K562 (cell line): ENCODE measurements around the gene MAST3. TPM values are rescaled to one million over a fixed set of nuclear protein-coding genes. Genes with fewer than 3 reads are reported as not detected.
A peak's percentile ranks its signal among the peaks of the same experiment; 100 is the strongest.

Experiments used
- CBX2 ChIP-seq: fragments of 200-600 bp; sonication (generic); IDR thresholded peaks from one replicate; pipeline ENCODE4 v1.6.1; 2012; ENCODE audit warnings: mild to moderate bottlenecking, low read length, inconsistent platforms; ENCODE audit not compliant: insufficient read depth, poor library complexity, severe bottlenecking
- CCNT2 ChIP-seq: IDR thresholded peaks from 2 replicates; pipeline ENCODE4 v1.6.1; 2011; ENCODE audit warnings: borderline replicate concordance, low read depth, mild to moderate bottlenecking, moderate library complexity, mixed read lengths, low read length; ENCODE audit not compliant: insufficient read length; ENCODE audit errors: extremely low read depth
- CXXC5 ChIP-seq: fragments of 250-450 bp; sonication (Bioruptor Pico); IDR thresholded peaks from 2 replicates; pipeline ENCODE4 v1.8.0; 2022; ENCODE audit warnings: inconsistent platforms, mild to moderate bottlenecking, moderate library complexity
- ETV5 ChIP-seq: sonication (generic); formaldehyde crosslinking; IDR thresholded peaks from 2 replicates; pipeline ENCODE4 v1.4.0; 2020; ENCODE audit warnings: low read depth, mild to moderate bottlenecking, missing genetic modification reagents
- GABPB1 ChIP-seq: sonication (generic); formaldehyde crosslinking; IDR thresholded peaks from 2 replicates; pipeline ENCODE4 v1.8.0; 2022; ENCODE audit warnings: mild to moderate bottlenecking, missing genetic modification reagents
- NR1H2 ChIP-seq: sonication (generic); formaldehyde crosslinking; IDR thresholded peaks from 2 replicates; pipeline ENCODE4 v1.4.0; 2020; ENCODE audit warnings: mild to moderate bottlenecking, missing genetic modification reagents
- RBM34 ChIP-seq: fragments of 200-400 bp; formaldehyde crosslinking; IDR thresholded peaks from 2 replicates; pipeline ENCODE4 v1.6.1; 2018; ENCODE audit warnings: low read length, borderline replicate concordance; ENCODE audit not compliant: insufficient read depth
- SMAD2 ChIP-seq: fragments of 150-350 bp; IDR thresholded peaks from 2 replicates; pipeline ENCODE4 v1.6.1; 2014; ENCODE audit warnings: low read depth, mild to moderate bottlenecking, low read length
- ZBTB7A ChIP-seq: IDR thresholded peaks from 2 replicates; pipeline ENCODE4 v1.6.1; 2011; ENCODE audit warnings: low read depth, mild to moderate bottlenecking, low read length, moderate library complexity, borderline replicate concordance; ENCODE audit not compliant: control insufficient read depth
- ZEB2 ChIP-seq: fragments of 450-650 bp; IDR thresholded peaks from 2 replicates; pipeline ENCODE4 v1.6.1; 2016
- ZNF146 ChIP-seq: IDR thresholded peaks from one replicate; pipeline ENCODE4 v1.6.1; 2018; ENCODE audit warnings: missing compliant biosample characterization; ENCODE audit not compliant: unreplicated experiment
- ZNF507 ChIP-seq: conservative IDR thresholded peaks from 2 replicates; pipeline ENCODE4 v1.6.1; 2017; ENCODE audit warnings: missing genetic modification characterization, missing compliant biosample characterization
- polyA plus RNA-seq, 8 experiments: library from polyadenylated mRNA; depleted of rRNA in 4 of 8; stranded (reverse) in 5 of 8; unstranded in 3 of 8; fragments of >200 nt; fragmentation: Nextera tagmentation in 2 of 8; fragmentation: Illumina TruSeq in 1 of 8; extraction: Ambion mirVana in 2 of 8; extraction: Trizol in 1 of 8; gene quantifications; 2 replicates each; pipeline versions ENCODE4 v1.2.1 to v1.2.3, GENCODE V29; 2011 to 2014; ENCODE audit warnings: inconsistent platforms in 1 of 8, missing spikeins in 1 of 8
- total RNA-seq, 7 experiments: library from RNA; depleted of rRNA in 6 of 7; stranded (reverse); fragments of >200 nt in 6 of 7; fragmentation: Illumina TruSeq in 2 of 7; extraction: Trizol in 2 of 7; gene quantifications; 2 replicates each; pipeline versions ENCODE4 v1.2.1 to v1.2.3, GENCODE V29; 2011 to 2021; ENCODE audit warnings: low replicate concordance in 1 of 7
- TF ChIP-seq, protein P1 (sequence below): fragments of 200-800 bp; sonication (Bioruptor generic); IDR thresholded peaks from 2 replicates; pipeline ENCODE4 v1.6.1; 2017; ENCODE audit warnings: missing genetic modification characterization, missing compliant biosample characterization
- TF ChIP-seq, protein P2 (sequence below): fragments of 250-450 bp; sonication (Bioruptor Pico); IDR thresholded peaks from 2 replicates; pipeline ENCODE4 v1.8.0; 2022; ENCODE audit warnings: moderate library complexity, mild to moderate bottlenecking, inconsistent platforms

Gene MAST3
- total and polyA plus RNA-seq, 9 of the 15 experiments (the other 6 are each of a cell fraction or from before 2014, with no cell fraction given): 0.94 to 9.9 (median 2.4) TPM

DNA sequence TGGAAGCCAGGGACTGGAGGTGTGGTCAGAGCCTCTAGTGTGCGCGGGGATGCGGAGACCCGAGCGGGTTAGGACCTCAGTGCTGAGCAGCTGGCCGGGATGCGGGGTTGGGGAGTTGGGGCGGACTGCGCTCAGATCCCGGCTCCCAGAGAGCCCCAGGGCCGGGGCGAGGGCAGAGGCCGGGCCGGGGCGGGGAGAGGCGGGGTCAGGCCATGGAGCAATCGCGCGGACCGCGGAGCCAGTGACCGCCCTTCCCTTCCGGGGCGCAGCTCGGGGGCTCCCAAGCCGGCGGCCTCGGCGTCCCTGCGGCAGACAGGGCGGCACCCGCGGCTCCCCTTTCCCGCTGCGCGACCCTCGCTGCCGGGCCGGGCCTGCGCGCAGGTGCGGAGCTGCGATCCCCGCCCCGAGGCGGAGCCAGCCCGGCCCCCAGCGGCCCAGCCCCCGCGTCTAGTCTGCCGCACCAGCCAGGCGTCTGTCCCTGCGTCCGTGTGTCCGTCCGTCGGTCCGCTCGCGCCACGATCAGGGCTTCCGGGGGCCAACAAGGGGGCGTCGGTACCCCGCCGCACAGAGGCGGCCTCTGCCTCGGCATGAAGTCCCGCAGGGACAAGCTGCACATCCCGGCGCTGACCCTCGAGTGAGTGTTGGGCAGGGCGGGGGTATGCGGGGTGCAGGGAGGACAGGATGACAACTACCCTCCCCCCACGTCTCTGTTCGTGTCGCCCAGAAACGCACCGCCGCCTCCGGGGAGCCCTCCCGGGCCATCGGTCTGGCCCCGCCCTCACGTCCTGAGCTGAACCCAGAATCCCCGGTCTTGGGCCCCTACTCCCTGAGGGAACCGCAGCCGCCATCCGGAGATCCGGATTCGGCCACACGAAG lies 12.4 kb downstream of the MAST3 start (continued):
- TF ChIP-seq, protein P1, sequence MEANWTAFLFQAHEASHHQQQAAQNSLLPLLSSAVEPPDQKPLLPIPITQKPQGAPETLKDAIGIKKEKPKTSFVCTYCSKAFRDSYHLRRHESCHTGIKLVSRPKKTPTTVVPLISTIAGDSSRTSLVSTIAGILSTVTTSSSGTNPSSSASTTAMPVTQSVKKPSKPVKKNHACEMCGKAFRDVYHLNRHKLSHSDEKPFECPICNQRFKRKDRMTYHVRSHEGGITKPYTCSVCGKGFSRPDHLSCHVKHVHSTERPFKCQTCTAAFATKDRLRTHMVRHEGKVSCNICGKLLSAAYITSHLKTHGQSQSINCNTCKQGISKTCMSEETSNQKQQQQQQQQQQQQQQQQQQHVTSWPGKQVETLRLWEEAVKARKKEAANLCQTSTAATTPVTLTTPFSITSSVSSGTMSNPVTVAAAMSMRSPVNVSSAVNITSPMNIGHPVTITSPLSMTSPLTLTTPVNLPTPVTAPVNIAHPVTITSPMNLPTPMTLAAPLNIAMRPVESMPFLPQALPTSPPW (CRISPR knock-in tag): peak; percentile 67
- no peak for TF ChIP-seq ZEB2
- TF ChIP-seq ZNF146 (CRISPR knock-in tag): no peak
- 0 out of 2 replicates have a peak, but pooled peaks have one; percentile 34 for TF ChIP-seq GABPB1
- TF ChIP-seq CBX2: no peak
- peak; percentile 75 for TF ChIP-seq ETV5 (CRISPR knock-in tag)
- TF ChIP-seq ZBTB7A: peak; percentile 74; the same call in 1 of the 2 replicates
- peak; percentile 85 for TF ChIP-seq CXXC5
- TF ChIP-seq, protein P2, sequence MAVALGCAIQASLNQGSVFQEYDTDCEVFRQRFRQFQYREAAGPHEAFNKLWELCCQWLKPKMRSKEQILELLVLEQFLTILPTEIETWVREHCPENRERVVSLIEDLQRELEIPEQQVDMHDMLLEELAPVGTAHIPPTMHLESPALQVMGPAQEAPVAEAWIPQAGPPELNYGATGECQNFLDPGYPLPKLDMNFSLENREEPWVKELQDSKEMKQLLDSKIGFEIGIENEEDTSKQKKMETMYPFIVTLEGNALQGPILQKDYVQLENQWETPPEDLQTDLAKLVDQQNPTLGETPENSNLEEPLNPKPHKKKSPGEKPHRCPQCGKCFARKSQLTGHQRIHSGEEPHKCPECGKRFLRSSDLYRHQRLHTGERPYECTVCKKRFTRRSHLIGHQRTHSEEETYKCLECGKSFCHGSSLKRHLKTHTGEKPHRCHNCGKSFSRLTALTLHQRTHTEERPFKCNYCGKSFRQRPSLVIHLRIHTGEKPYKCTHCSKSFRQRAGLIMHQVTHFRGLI (CRISPR knock-in tag): no peak
- TF ChIP-seq CCNT2: peak; percentile 62
- 0 out of 2 replicates have a peak, but pooled peaks have one; percentile 72 for TF ChIP-seq NR1H2 (CRISPR knock-in tag)
- TF ChIP-seq SMAD2: no peak
- TF ChIP-seq ZNF507 (tag): no peak
- TF ChIP-seq RBM34: no peak
